ENCODE data around the gene APOL1.

APOL1 gene

DNA sequence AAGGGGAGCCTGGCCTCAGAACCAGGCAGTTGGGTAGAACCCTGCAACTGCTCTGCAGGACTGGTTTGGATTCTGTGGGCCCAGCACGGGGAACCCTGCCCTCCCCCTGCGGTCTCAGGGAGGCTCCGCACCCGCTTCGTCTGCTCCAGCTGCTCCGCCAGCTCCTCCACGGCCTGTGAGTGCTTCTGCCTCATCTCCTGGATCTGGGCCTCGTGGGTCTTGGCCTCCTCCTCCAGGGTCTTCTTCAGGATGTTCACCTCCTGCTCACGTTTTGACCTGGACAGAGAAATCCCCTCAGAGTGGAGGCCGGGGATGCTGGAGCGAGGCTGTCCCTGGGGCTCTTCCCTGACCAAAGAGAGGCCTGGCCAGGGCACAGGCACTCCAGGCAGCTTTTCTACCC lies 41.9 kb downstream of the APOL1 start:
- DNase-seq = no peak

- DNase-seq = no peak
These were observed 42.3 kb downstream of the APOL1 start for GRCh38 chr22:36295247-36295646.

GRCh38 chr22:36296690-36297089 lies 43.8 kb downstream of the APOL1 start:
- DNase-seq = no peak

GRCh38 chr22:36297568-36297967 lies 44.6 kb downstream of the APOL1 start:
- DNase-seq = no peak

DNA sequence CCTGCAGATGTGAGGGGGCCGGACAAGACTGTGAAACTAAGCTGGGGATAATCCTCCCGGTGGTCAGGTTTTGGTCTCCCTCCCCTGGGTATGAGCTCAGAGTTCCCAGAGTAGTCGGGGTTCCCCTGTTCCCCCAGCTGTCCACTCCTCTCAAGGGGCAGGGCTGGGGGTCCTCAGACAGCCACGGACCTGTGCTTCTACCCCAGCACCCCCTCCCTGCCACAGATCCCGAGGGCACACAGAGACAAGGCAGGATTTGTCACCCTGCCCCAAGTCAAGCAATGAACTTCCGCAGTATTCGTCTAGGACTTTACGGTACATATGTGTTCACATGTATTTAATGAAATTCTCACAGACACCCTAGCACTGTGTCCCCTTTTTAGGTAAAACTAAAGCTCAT lies 45.2 kb downstream of the APOL1 start:
- DNase-seq = no peak

DNA sequence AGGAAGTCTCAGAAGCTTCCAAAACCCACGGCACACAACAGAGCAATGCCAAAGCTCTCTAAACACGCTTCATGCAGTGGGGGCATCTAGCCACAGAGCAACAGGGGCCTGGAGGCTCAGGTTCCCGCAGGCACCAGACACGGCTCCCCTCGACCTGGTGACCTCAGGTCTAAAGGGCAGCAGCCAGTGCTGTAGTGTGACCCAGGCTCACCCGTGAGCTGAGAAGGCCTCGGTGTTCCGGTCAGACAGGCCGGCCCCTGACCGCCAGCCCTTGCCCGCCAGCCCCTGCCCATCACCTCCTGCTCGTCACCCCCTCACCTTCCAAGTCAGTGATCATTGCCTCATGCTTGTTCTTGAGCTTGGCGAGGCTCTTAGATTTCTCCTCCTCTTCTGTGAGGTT lies 45.7 kb downstream of the APOL1 start:
- no peak for DNase-seq

- no peak for DNase-seq
These were observed 46.4 kb downstream of the APOL1 start for GRCh38 chr22:36299295-36299694.

DNA sequence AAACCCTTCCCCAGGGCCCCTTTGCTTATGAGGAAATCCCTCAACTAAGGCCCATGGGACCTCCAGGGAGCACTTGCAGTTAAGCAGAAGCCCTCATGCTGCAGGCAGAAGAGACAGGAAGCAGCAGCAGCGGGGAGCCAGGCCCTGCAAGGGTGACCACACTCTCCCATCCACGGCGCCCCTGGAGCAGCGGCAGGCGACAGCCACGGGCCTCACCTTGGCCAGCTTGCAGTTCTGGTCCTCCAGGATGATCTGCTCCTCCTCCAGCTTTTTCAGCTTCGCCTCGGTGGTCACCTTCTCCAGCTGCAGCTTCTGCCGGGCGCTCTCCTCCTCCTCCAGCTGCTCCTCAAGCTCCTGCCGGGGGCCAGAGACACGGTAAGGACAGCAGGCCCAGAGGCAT lies 47.0 kb downstream of the APOL1 start:
- DNase-seq = no peak

- DNase-seq = no peak
These were observed 47.7 kb downstream of the APOL1 start for GRCh38 chr22:36300396-36301212.

DNA sequence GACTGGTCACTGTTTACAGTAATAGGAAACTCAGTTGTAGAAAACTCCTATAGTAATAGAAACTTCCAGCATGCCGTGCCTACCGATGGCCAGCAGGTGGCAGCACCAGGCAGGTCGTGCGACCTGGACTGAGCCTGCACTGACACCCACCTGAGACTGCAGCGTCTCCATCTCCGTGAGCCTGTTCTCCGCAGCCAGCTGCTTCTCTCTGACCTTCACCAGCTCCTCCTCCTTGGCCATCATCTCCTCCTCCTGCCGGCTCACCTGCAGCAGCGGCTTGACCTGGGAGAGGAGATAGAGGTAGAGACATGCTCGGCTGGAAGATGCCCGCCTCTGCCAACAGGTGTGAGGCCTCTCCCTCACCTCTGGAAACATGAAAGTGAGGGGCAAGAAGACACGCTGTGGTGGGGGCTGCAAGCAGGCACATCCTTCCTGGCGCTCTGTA lies 48.5 kb downstream of the APOL1 start:
- peak; percentile 44 for DNase-seq

- DNase-seq = no peak
These were observed 48.9 kb downstream of the APOL1 start for GRCh38 chr22:36301851-36302250.

DNA sequence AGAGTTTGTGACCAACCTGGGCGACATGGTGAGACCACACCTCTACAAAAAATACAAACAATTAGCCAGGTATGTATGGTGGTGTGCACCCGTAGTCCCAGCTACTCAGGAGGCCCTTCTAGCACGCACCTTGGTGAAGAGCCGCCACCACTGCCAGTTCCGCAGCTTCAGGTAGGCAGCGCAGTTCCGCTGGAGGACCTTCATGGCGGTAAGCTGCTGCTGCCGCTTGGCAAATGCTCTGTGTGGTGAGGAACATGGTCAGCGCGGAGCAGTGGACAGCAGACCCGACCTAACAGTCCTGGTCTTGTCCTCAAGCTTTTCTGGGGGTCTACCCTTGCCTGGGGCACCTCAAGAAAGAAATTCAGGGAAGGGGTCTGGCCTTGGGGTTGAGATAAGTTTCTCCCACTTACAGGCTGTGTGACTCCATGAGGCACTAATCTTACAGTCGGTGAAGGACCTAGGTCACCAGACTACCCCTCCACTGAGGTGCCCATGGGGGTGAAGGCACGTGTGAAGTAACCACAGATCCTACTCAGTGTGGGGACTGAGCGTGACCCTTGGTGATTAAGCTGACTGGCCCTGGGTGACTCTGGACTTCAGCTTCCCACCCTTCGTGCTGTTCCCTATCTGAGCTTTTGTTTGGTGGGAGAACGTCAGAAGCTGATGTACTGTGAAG lies 49.6 kb downstream of the APOL1 start:
- no peak for DNase-seq

DNA sequence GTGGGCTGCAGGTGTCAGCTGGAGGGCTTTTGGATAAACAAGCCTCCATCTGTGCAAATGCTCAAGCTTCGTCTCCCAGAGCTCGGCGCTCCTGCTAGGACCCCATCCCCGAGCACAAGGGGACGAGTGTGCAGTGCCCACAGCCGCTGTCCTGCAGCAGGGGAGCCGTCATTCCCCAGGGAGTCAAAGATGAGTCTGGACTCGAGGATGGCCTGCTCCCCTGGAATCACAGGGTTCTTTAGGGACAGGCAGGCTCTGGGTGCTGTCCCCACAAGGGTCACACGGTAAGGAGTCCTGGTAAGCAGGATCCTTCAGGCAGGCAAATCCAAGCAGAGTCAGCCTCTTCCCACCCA lies 50.2 kb downstream of the APOL1 start:
- DNase-seq = no peak

DNA sequence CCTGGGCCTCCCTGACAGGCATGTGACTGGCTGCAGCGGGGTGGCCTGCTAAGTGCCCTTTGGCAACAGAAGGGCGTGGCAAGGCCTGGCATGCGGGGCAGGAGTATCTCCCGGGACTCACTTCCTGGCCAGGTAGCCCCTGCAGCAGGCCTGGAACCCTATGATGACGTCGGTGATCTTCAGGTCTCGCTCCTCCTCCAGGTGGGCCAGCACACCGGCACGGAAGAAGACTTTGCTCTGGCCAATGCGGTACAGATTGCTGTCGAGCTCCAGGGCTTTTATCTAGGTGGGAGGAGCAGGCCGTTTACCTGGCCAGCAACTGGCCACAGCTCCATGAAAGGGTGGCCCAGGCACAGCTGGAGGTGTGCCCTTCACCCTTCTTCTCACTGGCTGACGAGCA lies 50.9 kb downstream of the APOL1 start:
- no peak for DNase-seq

GRCh38 chr22:36304429-36304828 lies 51.5 kb downstream of the APOL1 start:
- no peak for DNase-seq

GRCh38 chr22:36305813-36306212 lies 52.9 kb downstream of the APOL1 start:
- no peak for DNase-seq

- DNase-seq = no peak
These were observed 53.3 kb downstream of the APOL1 start for GRCh38 chr22:36306227-36306626.

DNA sequence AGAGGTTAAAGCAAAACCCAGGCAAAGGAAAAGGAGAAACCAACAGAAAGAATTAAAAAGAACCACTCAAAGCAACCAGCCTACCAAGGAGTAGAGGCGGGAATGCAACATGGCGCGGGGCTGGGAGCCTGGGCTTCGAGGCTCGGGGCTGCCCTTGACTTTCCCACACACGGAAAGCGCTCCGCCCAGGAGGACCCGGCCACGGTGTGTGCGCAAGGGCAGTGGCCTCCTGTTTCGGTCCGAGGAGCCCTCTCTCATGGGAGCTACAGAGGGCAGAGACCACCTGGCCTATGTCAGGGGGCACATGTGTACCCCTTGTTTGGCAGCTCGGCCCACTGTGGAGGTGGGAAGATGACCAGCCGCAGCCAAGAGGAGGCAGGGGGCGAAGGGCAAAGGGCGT lies 55.9 kb downstream of the APOL1 start:
- DNase-seq = no peak

GRCh38 chr22:36311386-36312085 lies 58.6 kb downstream of the APOL1 start:
- no peak for DNase-seq

DNA sequence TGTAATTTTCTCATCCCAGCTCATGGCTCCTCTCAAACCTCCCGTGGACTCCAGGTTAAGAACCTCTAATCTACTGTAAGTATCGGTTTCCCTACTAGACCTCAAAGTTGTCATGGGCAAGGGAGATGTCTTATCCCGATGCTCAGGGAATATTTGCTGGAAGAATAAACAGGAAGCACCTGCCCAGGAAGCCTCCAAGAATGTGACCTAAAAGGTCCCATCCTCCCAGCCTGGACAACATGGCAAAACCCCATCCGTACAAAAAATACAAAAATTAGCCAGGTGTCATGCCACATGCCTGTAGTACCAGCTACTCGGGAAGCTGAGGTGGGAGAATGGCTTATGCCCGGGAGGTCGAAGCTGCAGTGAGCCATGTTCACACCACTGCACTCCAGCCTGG lies 62.4 kb downstream of the APOL1 start:
- no peak for DNase-seq

GRCh38 chr22:36316419-36316818 lies 63.5 kb downstream of the APOL1 start:
- no peak for DNase-seq

Data from KG1 (cell line).